ENCODE measurements around the gene TOPAZ1. TPM values are rescaled to one million over a fixed set of nuclear protein-coding genes. Genes with fewer than 3 reads are reported as not detected.

The TOPAZ1 gene
- total and polyA plus RNA-seq, 8 donors, result not detected

DNA sequence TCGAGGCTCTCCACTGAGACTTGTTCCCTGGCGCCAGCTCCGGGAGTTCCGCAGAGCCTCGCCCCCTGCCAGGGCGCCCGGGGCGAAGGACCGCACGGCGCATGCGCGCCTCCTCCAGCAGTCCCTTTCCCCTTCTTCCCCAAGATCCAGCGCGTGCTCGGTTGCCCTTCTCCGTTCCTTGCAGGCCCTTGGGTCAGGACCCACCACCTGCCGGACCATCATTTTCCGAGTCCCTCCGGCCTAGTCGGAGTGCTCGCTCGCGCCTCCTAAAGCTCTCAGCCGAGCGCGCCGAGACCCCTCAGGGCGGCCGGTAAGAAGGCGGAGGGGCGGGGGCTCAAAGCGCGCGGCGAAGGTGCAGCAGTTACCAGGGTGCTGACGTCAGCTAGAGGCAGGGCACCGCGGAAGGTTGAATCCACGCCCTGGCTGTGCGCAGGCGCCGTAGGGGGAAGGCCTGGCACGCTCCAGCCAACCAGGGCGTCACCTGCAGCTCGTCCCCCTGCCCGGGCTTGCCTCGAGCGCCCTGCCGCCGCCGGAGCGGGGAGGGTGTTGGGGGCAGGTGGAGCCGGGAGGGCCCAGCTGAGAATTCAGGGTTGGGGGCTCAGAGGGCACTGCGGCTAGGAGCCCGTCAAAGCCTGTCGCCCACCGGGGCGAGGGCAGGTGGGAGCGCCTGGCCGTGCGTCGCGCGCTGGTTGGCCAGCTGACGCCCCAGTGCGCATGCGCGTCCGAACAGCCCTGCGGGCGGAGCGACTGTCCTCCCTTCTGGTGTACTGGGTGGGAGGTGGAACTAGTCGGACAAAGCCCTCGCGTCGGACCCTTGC lies 96.5 kb downstream of the TOPAZ1 start, which contains the start of gene TCAIM:
TSS of gene TCAIM (plus strand) at position 757 of the 818 bp plus-strand sequence. CDS start 16,017 bp downstream, outside the sequence.
- H3K4me3 ChIP-seq, result peak within 1 kb of the TSS; percentile 58 to 78 (median 68)
- H3K9me3 ChIP-seq, result no peaks in the 10 kb centered on the region
- DNase-seq, result peak; percentile 98 to 99
- H3K4me1 ChIP-seq, result peaks cover 11 to 50% (median 28%) of the 10 kb centered on the region in 4 donors
- 0 to 1% (median 0%) methylated on average over 59 to 77 of the region's 77 CpGs for WGBS, 5 donors
- no peaks in the 10 kb centered on the region for H3K27me3 ChIP-seq
- H3K36me3 ChIP-seq, result no peaks in the 10 kb centered on the region
- TF ChIP-seq POLR2AphosphoS5 (IDR thresholded peaks at IDR 0.05) (peak; percentile 95 to 96 (median 95)), EP300 (IDR thresholded peaks at IDR 0.05) (no peak), POLR2A (IDR thresholded peaks at IDR 0.05) (peak in 2 of 4 donors; percentile 61 to 83)
- TF ChIP-seq, protein P1, sequence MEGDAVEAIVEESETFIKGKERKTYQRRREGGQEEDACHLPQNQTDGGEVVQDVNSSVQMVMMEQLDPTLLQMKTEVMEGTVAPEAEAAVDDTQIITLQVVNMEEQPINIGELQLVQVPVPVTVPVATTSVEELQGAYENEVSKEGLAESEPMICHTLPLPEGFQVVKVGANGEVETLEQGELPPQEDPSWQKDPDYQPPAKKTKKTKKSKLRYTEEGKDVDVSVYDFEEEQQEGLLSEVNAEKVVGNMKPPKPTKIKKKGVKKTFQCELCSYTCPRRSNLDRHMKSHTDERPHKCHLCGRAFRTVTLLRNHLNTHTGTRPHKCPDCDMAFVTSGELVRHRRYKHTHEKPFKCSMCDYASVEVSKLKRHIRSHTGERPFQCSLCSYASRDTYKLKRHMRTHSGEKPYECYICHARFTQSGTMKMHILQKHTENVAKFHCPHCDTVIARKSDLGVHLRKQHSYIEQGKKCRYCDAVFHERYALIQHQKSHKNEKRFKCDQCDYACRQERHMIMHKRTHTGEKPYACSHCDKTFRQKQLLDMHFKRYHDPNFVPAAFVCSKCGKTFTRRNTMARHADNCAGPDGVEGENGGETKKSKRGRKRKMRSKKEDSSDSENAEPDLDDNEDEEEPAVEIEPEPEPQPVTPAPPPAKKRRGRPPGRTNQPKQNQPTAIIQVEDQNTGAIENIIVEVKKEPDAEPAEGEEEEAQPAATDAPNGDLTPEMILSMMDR (IDR thresholded peaks at IDR 0.05), result no peak
- intact Hi-C loops (cut with DNase I; ENCODE audit: low total_unique reads), result no loop called here
- H3K27ac ChIP-seq, result peak within 1 kb of the TSS; percentile 90 to 99 (median 95)

DNA sequence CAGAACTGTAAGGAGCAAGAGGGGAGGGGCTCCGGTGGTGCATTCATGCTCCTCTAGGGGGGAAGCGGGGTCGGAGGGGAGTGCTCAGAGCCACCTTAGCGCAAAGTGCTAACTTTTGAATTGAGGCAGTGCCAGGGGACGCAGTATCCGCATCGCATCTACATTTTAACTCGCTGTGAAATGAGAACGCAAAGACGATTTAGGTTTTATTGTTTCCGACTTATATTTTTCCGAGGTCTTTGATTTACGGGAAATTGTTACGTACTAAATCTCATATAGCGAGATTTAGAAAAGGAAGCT lies 97.1 kb downstream of the TOPAZ1 start:
- peak overlapping the region; percentile 58 to 78 (median 68) for H3K4me3 ChIP-seq
- TF ChIP-seq POLR2A (IDR thresholded peaks at IDR 0.05) (no peak), EP300 (IDR thresholded peaks at IDR 0.05) (no peak), POLR2AphosphoS5 (IDR thresholded peaks at IDR 0.05) (no peak)
- TF ChIP-seq, protein P1 (IDR thresholded peaks at IDR 0.05), result no peak
- no peaks in the 10 kb centered on the region for H3K9me3 ChIP-seq
- intact Hi-C loops (cut with DNase I; ENCODE audit: low total_unique reads), result no loop called here
- no peak for DNase-seq
- no peaks in the 10 kb centered on the region for H3K36me3 ChIP-seq
- H3K4me1 ChIP-seq, result peaks cover 11 to 50% (median 28%) of the 10 kb centered on the region in 4 donors
- 0 to 1% (median 0%) methylated on average over 15 of the region's 15 CpGs for WGBS, 5 donors
- H3K27me3 ChIP-seq, result no peaks in the 10 kb centered on the region
- peak overlapping the region; percentile 90 to 99 (median 95) for H3K27ac ChIP-seq

DNA sequence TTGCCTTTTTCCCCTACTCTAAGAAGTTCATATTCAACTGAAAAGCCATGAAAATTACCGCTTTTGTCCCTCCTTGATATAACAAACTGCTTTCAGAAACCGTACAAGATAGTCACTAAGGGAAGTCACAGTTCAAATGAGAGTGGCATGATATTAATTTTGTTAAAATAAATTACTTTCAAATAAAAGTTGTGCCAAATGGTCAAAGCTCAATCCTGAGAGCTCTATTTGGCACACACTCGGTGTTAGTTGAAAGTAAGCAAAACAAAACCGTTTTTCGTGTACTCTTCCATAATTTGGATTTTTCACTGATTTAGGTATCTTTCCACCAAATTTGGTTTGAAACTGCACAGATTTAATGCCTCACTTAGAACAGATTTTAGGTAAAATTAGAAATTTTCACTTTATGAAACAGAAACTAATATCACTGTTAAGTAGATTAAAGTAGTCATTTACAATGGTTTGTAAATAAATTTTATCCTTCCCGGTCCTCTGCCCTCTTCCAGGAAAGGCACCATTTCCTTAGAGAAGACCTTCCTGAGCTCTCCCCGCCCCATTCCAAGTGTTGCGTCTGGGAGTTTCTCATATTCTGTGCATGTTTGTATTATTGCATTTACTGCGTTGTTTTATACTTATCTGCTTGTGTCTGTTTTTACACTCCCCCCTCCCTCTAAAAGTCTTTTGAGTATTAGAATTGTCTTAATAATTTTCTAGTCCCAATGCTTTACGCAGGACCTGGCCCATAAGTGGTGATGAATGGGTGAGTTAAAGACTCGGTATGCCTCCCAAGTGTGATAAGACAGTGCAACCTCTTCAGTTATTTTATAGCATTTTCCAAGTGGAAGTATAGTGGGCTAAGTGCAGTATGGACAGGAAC lies 97.7 kb downstream of the TOPAZ1 start:
- WGBS, 5 donors, result 17 to 21% (median 19%) methylated on average over 11 of the region's 11 CpGs
- Histone ChIP-seq H3K27me3 (no peaks in the 10 kb centered on the region), H3K4me1 (peaks cover 11 to 50% (median 28%) of the 10 kb centered on the region in 4 donors), H3K27ac (peak overlapping the region in 4 of 5 donors; percentile 94 to 99 (median 95)), H3K4me3 (peak overlapping the region; percentile 58 to 78 (median 68)), H3K36me3 (no peaks in the 10 kb centered on the region), H3K9me3 (no peaks in the 10 kb centered on the region)
- TF ChIP-seq POLR2AphosphoS5 (IDR thresholded peaks at IDR 0.05) (no peak), EP300 (IDR thresholded peaks at IDR 0.05) (no peak), POLR2A (IDR thresholded peaks at IDR 0.05) (no peak)
- TF ChIP-seq, protein P1 (IDR thresholded peaks at IDR 0.05), result no peak
- intact Hi-C loops (cut with DNase I; ENCODE audit: low total_unique reads), result no loop called here
- DNase-seq, result peak in 1 of 2 donors; percentile 47

DNA sequence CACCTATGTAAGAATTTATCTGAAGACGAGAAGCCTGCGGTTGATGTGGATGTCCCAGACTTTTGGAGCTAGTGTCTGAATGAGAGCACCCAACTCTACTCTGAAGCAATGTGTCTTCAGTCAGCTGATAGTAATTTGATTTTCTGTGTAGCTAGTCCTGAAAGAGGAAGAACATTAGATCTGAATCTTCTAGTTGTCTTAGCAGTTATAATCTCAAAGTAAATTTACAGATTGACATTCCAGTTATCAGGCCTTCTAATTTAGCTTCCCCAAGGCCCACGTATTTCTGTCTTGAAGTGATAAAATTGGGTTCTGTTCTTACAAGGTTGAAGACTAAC lies 98.3 kb downstream of the TOPAZ1 start:
- Histone ChIP-seq H3K36me3 (no peaks in the 10 kb centered on the region), H3K4me3 (peak overlapping the region in 3 of 4 donors; percentile 58 to 78 (median 64)), H3K27me3 (no peaks in the 10 kb centered on the region), H3K27ac (peak overlapping the region in 4 of 5 donors; percentile 16 to 99 (median 94)), H3K9me3 (no peaks in the 10 kb centered on the region), H3K4me1 (peaks cover 11 to 50% (median 28%) of the 10 kb centered on the region in 4 donors)
- intact Hi-C loops (cut with DNase I; ENCODE audit: low total_unique reads), result no loop called here
- 66 to 80% (median 70%) methylated on average over 3 of the region's 3 CpGs for WGBS, 5 donors
- TF ChIP-seq, protein P1 (IDR thresholded peaks at IDR 0.05), result no peak
- no peak for TF ChIP-seq EP300 (IDR thresholded peaks at IDR 0.05)
- TF ChIP-seq POLR2AphosphoS5 (IDR thresholded peaks at IDR 0.05), result no peak
- TF ChIP-seq POLR2A (IDR thresholded peaks at IDR 0.05), result no peak
- no peak for DNase-seq

All from stomach (tissue), 9 donors.